MM.1S (cell line): ENCODE data around the gene DPP9.

Experiments
- DNase-seq: peaks from one replicate; pipeline ENCODE4 v3.0.0-alpha.2; 2015
- H2AFZ ChIP-seq: fragments of 300-600 bp; sonication (generic); 2 replicates; pipeline ENCODE4 v1.6.0; 2016; ENCODE audit warnings: antibody characterized with exemption, low read length
- H3F3A ChIP-seq: fragments of 300-600 bp; sonication (generic); 2 replicates; pipeline ENCODE4 v1.6.1; 2016; ENCODE audit warnings: mild to moderate bottlenecking, antibody characterized with exemption, low read length, moderate library complexity, mixed read lengths; ENCODE audit not compliant: insufficient read depth
- H3K27ac ChIP-seq: fragments of 300-600 bp; sonication (generic); 2 replicates; pipeline ENCODE4 v1.5.1; 2016; ENCODE audit warnings: mild to moderate bottlenecking, low read length
- H3K27me3 ChIP-seq: fragments of 300-600 bp; sonication (generic); replicated peaks from 2 replicates; pipeline ENCODE4 v1.6.0; 2016; ENCODE audit warnings: low read length; ENCODE audit not compliant: insufficient read depth
- H3K36me3 ChIP-seq: fragments of 300-600 bp; sonication (generic); replicated peaks from 2 replicates; pipeline ENCODE4 v1.6.1; 2016; ENCODE audit warnings: mild to moderate bottlenecking, low read length, mixed read lengths; ENCODE audit not compliant: insufficient read depth
- H3K4me1 ChIP-seq: fragments of 300-600 bp; sonication (generic); 2 replicates; pipeline ENCODE4 v1.6.1; 2016; ENCODE audit warnings: low read length, mixed read lengths
- H3K4me2 ChIP-seq: fragments of 300-600 bp; sonication (generic); 2 replicates; pipeline ENCODE4 v1.6.0; 2016; ENCODE audit warnings: low read depth, low read length
- H3K4me3 ChIP-seq: fragments of 300-600 bp; sonication (generic); 2 replicates; pipeline ENCODE4 v1.5.1; 2016; ENCODE audit warnings: low read length, mixed read lengths
- H3K79me2 ChIP-seq: fragments of 300-600 bp; sonication (generic); 2 replicates; pipeline ENCODE4 v1.6.1; 2016; ENCODE audit warnings: mixed run types, low read length, mixed read lengths
- H3K9ac ChIP-seq: fragments of 300-600 bp; sonication (generic); 2 replicates; pipeline ENCODE4 v1.6.1; 2016; ENCODE audit warnings: low read length, mixed read lengths
- H3K9me2 ChIP-seq: fragments of 300-600 bp; sonication (generic); replicated peaks from 2 replicates; pipeline ENCODE4 v1.6.1; 2016; ENCODE audit warnings: mild to moderate bottlenecking, low read length, mixed read lengths; ENCODE audit not compliant: insufficient read depth
- H3K9me3 ChIP-seq: fragments of 300-600 bp; sonication (generic); replicated peaks from 2 replicates; pipeline ENCODE4 v1.6.1; 2016; ENCODE audit warnings: mild to moderate bottlenecking, low read length, mixed read lengths; ENCODE audit not compliant: insufficient read depth
- H4K20me1 ChIP-seq: fragments of 300-600 bp; sonication (generic); 2 replicates; pipeline ENCODE4 v1.6.1; 2016; ENCODE audit warnings: mild to moderate bottlenecking, low read length, moderate library complexity, mixed read lengths; ENCODE audit not compliant: insufficient read depth
- CTCF ChIP-seq: fragments of 300-600 bp; sonication (generic); IDR thresholded peaks from 2 replicates; pipeline ENCODE4 v1.5.1; 2016; ENCODE audit warnings: antibody characterized with exemption, low read length, mixed read lengths
- EZH2 ChIP-seq: fragments of 300-600 bp; sonication (generic); optimal IDR thresholded peaks from 2 replicates; pipeline ENCODE3; 2017; ENCODE audit warnings: low read depth, mild to moderate bottlenecking, antibody characterized with exemption, low read length, mixed read lengths
- EZH2phosphoT487 ChIP-seq: fragments of 300-600 bp; sonication (generic); IDR thresholded peaks from 2 replicates; pipeline ENCODE4 v1.6.1; 2018; ENCODE audit warnings: antibody characterized with exemption, low read length

DPP9 gene

GRCh38 chr19:4764393-4764660 is 40.7 kb upstream of the DPP9 start:
- Histone ChIP-seq H3K27me3 (peaks cover 72% of the 10 kb centered on the region), H3K36me3 (no peaks in the 10 kb centered on the region), H4K20me1 (no peaks in the 10 kb centered on the region), H3K4me3 (no peak overlapping the region), H3K4me2 (no peak overlapping the region), H2AFZ (no peak overlapping the region), H3K79me2 (no peaks in the 10 kb centered on the region), H3K9me2 (no peaks in the 10 kb centered on the region), H3K4me1 (no peaks in the 10 kb centered on the region), H3K9ac (no peak overlapping the region), H3K9me3 (no peaks in the 10 kb centered on the region), H3F3A (peaks cover 6% of the 10 kb centered on the region), H3K27ac (no peak overlapping the region)
- DNase-seq = no peak
- TF ChIP-seq EZH2 (no peak), CTCF (no peak), EZH2phosphoT487 (no peak)

- no peak for TF ChIP-seq EZH2
- TF ChIP-seq CTCF = no peak
- no peak for TF ChIP-seq EZH2phosphoT487
- Histone ChIP-seq H3K4me1 (no peaks in the 10 kb centered on the region), H3K27ac (no peak overlapping the region), H3K9ac (no peak overlapping the region), H3F3A (no peaks in the 10 kb centered on the region), H3K79me2 (no peaks in the 10 kb centered on the region), H3K4me3 (no peak overlapping the region), H3K9me2 (no peaks in the 10 kb centered on the region), H2AFZ (no peak overlapping the region), H3K36me3 (no peaks in the 10 kb centered on the region), H3K4me2 (no peak overlapping the region), H4K20me1 (no peaks in the 10 kb centered on the region), H3K27me3 (peaks cover 85% of the 10 kb centered on the region), H3K9me3 (no peaks in the 10 kb centered on the region)
- DNase-seq = no peak
Measured at GRCh38 chr19:4763021-4763420, 39.4 kb upstream of the DPP9 start.

- Histone ChIP-seq H3K4me1 (no peaks in the 10 kb centered on the region), H2AFZ (peak overlapping the region; percentile 33; the same call in 1 of the 2 replicates), H3K9me3 (no peaks in the 10 kb centered on the region), H3K27ac (no peak overlapping the region), H4K20me1 (no peaks in the 10 kb centered on the region), H3K9me2 (no peaks in the 10 kb centered on the region), H3K36me3 (no peaks in the 10 kb centered on the region), H3K4me3 (peak overlapping the region; percentile 48), H3K4me2 (peak overlapping the region; percentile 91), H3K79me2 (no peaks in the 10 kb centered on the region), H3K9ac (no peak overlapping the region), H3K27me3 (peaks cover 92% of the 10 kb centered on the region), H3F3A (no peaks in the 10 kb centered on the region)
- DNase-seq = no peak
- TF ChIP-seq CTCF = no peak
- no peak for TF ChIP-seq EZH2phosphoT487
- no peak for TF ChIP-seq EZH2
Measured at GRCh38 chr19:4760285-4760650, 36.6 kb upstream of the DPP9 start.
